SU-DHL-6 (cell line): ENCODE data around the gene OR2F1.

Source experiments
- H2AFZ ChIP-seq: fragments of 200-600 bp; sonication (generic); 2 replicates; pipeline ENCODE4 v1.6.1; 2014; ENCODE audit warnings: low read depth, mild to moderate bottlenecking, moderate library complexity, mixed read lengths, antibody characterized with exemption, low read length; ENCODE audit not compliant: severe bottlenecking
- H3F3A ChIP-seq: fragments of 200-600 bp; shearing (Covaris generic); 2 replicates; pipeline ENCODE4 v1.6.0; 2016; ENCODE audit warnings: antibody characterized with exemption, mild to moderate bottlenecking; ENCODE audit not compliant: insufficient read depth
- H3K27ac ChIP-seq: fragments of 200-600 bp; sonication (generic); 2 replicates; pipeline ENCODE4 v1.5.1; 2016; ENCODE audit warnings: low read depth, mild to moderate bottlenecking, low read length, moderate library complexity, mixed read lengths
- H3K27me3 ChIP-seq: fragments of 200-600 bp; sonication (generic), shearing (Covaris generic); 2 replicates; pipeline ENCODE4 v1.6.0; 2014; ENCODE audit warnings: mild to moderate bottlenecking, low read length
- H3K36me3 ChIP-seq: fragments of 200-600 bp; sonication (generic); 2 replicates; pipeline ENCODE4 v1.6.1; 2014; ENCODE audit warnings: mild to moderate bottlenecking, low read length, mixed read lengths
- H3K4me2 ChIP-seq: fragments of 300-600, 200-600 bp; shearing (Covaris generic), sonication (generic); 2 replicates; pipeline ENCODE4 v1.6.0; 2014; ENCODE audit warnings: low read length, low read depth, mild to moderate bottlenecking; ENCODE audit not compliant: poor library complexity, severe bottlenecking
- H3K4me3 ChIP-seq: fragments of 200-600 bp; sonication (generic); 2 replicates; pipeline ENCODE4 v1.5.1; 2014; ENCODE audit warnings: antibody characterized with exemption, low read length, mild to moderate bottlenecking, mixed read lengths; ENCODE audit not compliant: insufficient read depth, poor library complexity, severe bottlenecking
- H3K79me2 ChIP-seq: fragments of 200-600 bp; sonication (generic); 2 replicates; pipeline ENCODE4 v1.6.1; 2014; ENCODE audit warnings: mild to moderate bottlenecking, low read length, moderate library complexity; ENCODE audit not compliant: insufficient read depth
- H3K9ac ChIP-seq: fragments of 200-600 bp; sonication (generic); 2 replicates; pipeline ENCODE4 v1.7.0; 2014; ENCODE audit warnings: mild to moderate bottlenecking, low read length
- H3K9me2 ChIP-seq: fragments of 200-600 bp; sonication (generic); replicated peaks from 2 replicates; pipeline ENCODE4 v1.6.1; 2014; ENCODE audit warnings: low read length; ENCODE audit not compliant: insufficient read depth
- H3K9me3 ChIP-seq: fragments of 200-600 bp; sonication (generic); 2 replicates; pipeline ENCODE4 v1.6.1; 2014; ENCODE audit warnings: low read length, mixed read lengths; ENCODE audit not compliant: insufficient read depth
- H4K20me1 ChIP-seq: fragments of 200-600 bp; sonication (generic); 2 replicates; pipeline ENCODE4 v1.6.1; 2014; ENCODE audit warnings: low read depth, mild to moderate bottlenecking, antibody characterized with exemption, low read length, moderate library complexity, mixed read lengths
- CTCF ChIP-seq: fragments of 200-600 bp; sonication (generic); IDR thresholded peaks from one replicate; pipeline ENCODE4 v1.5.1; 2017; ENCODE audit warnings: antibody characterized with exemption, mild to moderate bottlenecking, low read length, moderate library complexity; ENCODE audit not compliant: insufficient read depth, poor library complexity, severe bottlenecking
- EZH2phosphoT487 ChIP-seq: fragments of 200-600 bp; sonication (generic), shearing (Covaris generic); conservative IDR thresholded peaks from 2 replicates; pipeline ENCODE4 v1.6.1; 2018; ENCODE audit warnings: mild to moderate bottlenecking, antibody characterized with exemption, low read length, moderate library complexity, mixed read lengths

Gene OR2F1

GRCh38 chr7:144000020-144000419, 45.4 kb downstream of the OR2F1 start, which contains the start of gene OR6B1:
Gene OR6B1, plus strand, starts transcription at chr7:144000320. Its CDS starts 3,677 bp downstream, at chr7:144003997.
- Histone ChIP-seq H3K4me3 (no peak within 1 kb of the TSS), H3K9me3 (no peaks in the 10 kb centered on the region), H3K36me3 (no peaks in the 10 kb centered on the region), H3K27me3 (no peaks in the 10 kb centered on the region), H3K79me2 (no peaks in the 10 kb centered on the region), H3K27ac (no peak within 1 kb of the TSS), H3K4me2 (no peak within 1 kb of the TSS), H3K9me2 (no peaks in the 10 kb centered on the region), H3K9ac (no peak within 1 kb of the TSS), H2AFZ (no peak within 1 kb of the TSS), H3F3A (no peaks in the 10 kb centered on the region), H4K20me1 (no peaks in the 10 kb centered on the region)
- TF ChIP-seq EZH2phosphoT487 = no peak
- TF ChIP-seq CTCF = no peak

DNA sequence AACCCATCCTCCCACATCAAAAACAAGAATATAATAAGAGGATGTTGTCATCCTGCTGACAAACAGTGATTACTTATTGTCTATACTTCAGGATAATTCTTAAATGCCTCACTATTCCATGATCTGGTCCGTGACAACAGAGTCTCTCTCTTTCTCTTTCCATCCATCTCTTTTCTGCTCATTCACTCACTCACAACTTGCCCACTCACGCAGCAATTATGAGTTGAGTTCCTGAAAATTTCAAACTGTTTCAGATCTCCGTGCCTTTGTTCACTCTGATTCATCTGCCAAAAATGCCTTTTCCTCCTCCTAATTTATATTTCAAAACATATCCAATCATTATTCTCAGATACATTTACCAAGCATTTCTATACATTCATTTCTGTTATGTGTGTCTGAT, 46.9 kb downstream of the OR2F1 start:
- Histone ChIP-seq H3K4me3 (no peak overlapping the region), H3K9me2 (no peaks in the 10 kb centered on the region), H3K9me3 (no peaks in the 10 kb centered on the region), H3K79me2 (no peaks in the 10 kb centered on the region), H3K27ac (no peak overlapping the region), H3K36me3 (no peaks in the 10 kb centered on the region), H4K20me1 (no peaks in the 10 kb centered on the region), H3F3A (no peaks in the 10 kb centered on the region), H3K27me3 (no peaks in the 10 kb centered on the region), H2AFZ (no peak overlapping the region), H3K9ac (no peak overlapping the region), H3K4me2 (no peak overlapping the region)
- no peak for TF ChIP-seq CTCF
- no peak for TF ChIP-seq EZH2phosphoT487

DNA sequence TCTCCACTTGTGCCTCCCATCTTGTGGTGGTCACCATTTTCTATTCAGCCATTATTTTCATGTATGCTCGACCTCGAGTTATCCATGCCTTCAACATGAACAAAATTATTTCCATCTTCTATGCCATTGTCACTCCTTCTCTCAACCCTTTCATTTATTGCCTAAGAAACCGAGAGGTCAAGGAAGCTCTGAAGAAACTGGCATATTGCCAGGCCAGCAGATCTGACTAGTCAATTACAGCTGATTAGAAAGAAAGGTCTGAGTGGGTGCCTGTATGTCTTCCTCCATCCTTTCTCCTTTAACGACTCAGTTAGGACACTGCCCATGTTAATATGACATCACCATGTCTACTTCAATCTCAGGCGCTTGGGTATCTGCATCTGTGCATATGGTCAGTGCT, 50.1 kb downstream of the OR2F1 start:
- H3K36me3 ChIP-seq = no peaks in the 10 kb centered on the region
- H3K9ac ChIP-seq = no peak overlapping the region
- no peak overlapping the region for H3K27ac ChIP-seq
- TF ChIP-seq EZH2phosphoT487 (no peak), CTCF (no peak)
- no peaks in the 10 kb centered on the region for H3K9me2 ChIP-seq
- no peaks in the 10 kb centered on the region for H3F3A ChIP-seq
- H3K27me3 ChIP-seq = no peaks in the 10 kb centered on the region
- H4K20me1 ChIP-seq = no peaks in the 10 kb centered on the region
- H3K4me3 ChIP-seq = no peak overlapping the region
- H3K9me3 ChIP-seq = peaks cover 4% of the 10 kb centered on the region; the same call in 1 of the 2 replicates
- H3K4me2 ChIP-seq = no peak overlapping the region
- H2AFZ ChIP-seq = no peak overlapping the region
- no peaks in the 10 kb centered on the region for H3K79me2 ChIP-seq
